Urinary bladder (tissue), 4 donors: ENCODE data around the gene PDE3A. TPM values are rescaled to one million over a fixed set of nuclear protein-coding genes. Genes with fewer than 3 reads are reported as not detected.

ENCODE experiments used
- DNase-seq: peaks from one replicate; pipeline ENCODE4 v3.0.0-alpha.2; 2015; ENCODE audit errors: extremely low spot score
- H3K27ac ChIP-seq: one replicate; pipeline ENCODE4 v1.5.1; 2013; ENCODE audit warnings: low read depth, mild to moderate bottlenecking, moderate library complexity
- H3K36me3 ChIP-seq: one replicate; pipeline ENCODE4 v1.6.1; 2013; ENCODE audit warnings: mild to moderate bottlenecking, moderate library complexity; ENCODE audit not compliant: insufficient read depth
- H3K4me1 ChIP-seq: one replicate; pipeline ENCODE4 v1.6.1; 2013; ENCODE audit warnings: mild to moderate bottlenecking, moderate library complexity; ENCODE audit not compliant: insufficient read depth
- H3K4me3 ChIP-seq: one replicate; pipeline ENCODE4 v1.5.1; 2013; ENCODE audit warnings: low read depth, low read length
- WGBS: extraction: QIAGEN DNeasy Blood & Tissue Kit; methylation state at CpG from one replicate; pipeline ENCODE4 v1.1.7; 2013; 5-methylcytosine and 5-hydroxymethylcytosine counted together
- polyA plus RNA-seq: library from polyadenylated mRNA; stranded (reverse); fragments of 200-250 nt; gene quantifications from one replicate; pipeline ENCODE4 v1.2.3, GENCODE V29; 2013
- total RNA-seq: library from RNA; depleted of rRNA; stranded (reverse); fragments of >200 nt; gene quantifications from one replicate; pipeline ENCODE4 v1.2.3, GENCODE V29; 2014
- donor health status: healthy with polysubstance abuse.
- donor health status: healthy.

The PDE3A gene
- total and polyA plus RNA-seq, 2 donors: 3.8 to 63.7 TPM

GRCh38 chr12:20366776-20367409, 1.4 kb upstream of the PDE3A start:
- H3K4me1 ChIP-seq: no peaks in the 10 kb centered on the region
- no peaks in the 10 kb centered on the region for H3K36me3 ChIP-seq
- no peak overlapping the region for H3K27ac ChIP-seq
- 93% methylated on average over 2 of the region's 2 CpGs for WGBS
- DNase-seq: no peak
- H3K4me3 ChIP-seq: no peak overlapping the region

GRCh38 chr12:20367583-20368113, 689 bp upstream of the PDE3A start:
- no peak for DNase-seq
- 22% methylated on average over 3 of the region's 3 CpGs for WGBS

GRCh38 chr12:20368651-20369304, 441 bp downstream of the PDE3A start:
- H3K27ac ChIP-seq: peak overlapping the region; percentile 46
- H3K4me1 ChIP-seq: no peaks in the 10 kb centered on the region
- under 1% methylated on average over 50 of the region's 50 CpGs for WGBS
- no peak for DNase-seq
- H3K36me3 ChIP-seq: no peaks in the 10 kb centered on the region
- H3K4me3 ChIP-seq: peak overlapping the region; percentile 61

More at GRCh38 chr12:20367583-20368113, 689 bp upstream of the PDE3A start:
- no peaks in the 10 kb centered on the region for H3K36me3 ChIP-seq
- H3K4me3 ChIP-seq: peak overlapping the region; percentile 61
- no peaks in the 10 kb centered on the region for H3K4me1 ChIP-seq
- H3K27ac ChIP-seq: no peak overlapping the region

GRCh38 chr12:20369305-20370013, 1.1 kb downstream of the PDE3A start:
- under 1% methylated on average over 63 of the region's 63 CpGs for WGBS
- Histone ChIP-seq H3K4me3 (peak overlapping the region; percentile 61), H3K4me1 (no peaks in the 10 kb centered on the region), H3K36me3 (no peaks in the 10 kb centered on the region), H3K27ac (peak overlapping the region; percentile 14)
- no peak for DNase-seq

GRCh38 chr12:20370014-20370386, 1.7 kb downstream of the PDE3A start:
- WGBS: 2% methylated on average over 21 of the region's 21 CpGs
- Histone ChIP-seq H3K27ac (no peak overlapping the region), H3K4me1 (no peaks in the 10 kb centered on the region), H3K4me3 (peak overlapping the region; percentile 61), H3K36me3 (no peaks in the 10 kb centered on the region)
- DNase-seq: no peak

GRCh38 chr12:20370866-20371519, 2.7 kb downstream of the PDE3A start:
- no peak for DNase-seq
- Histone ChIP-seq H3K4me3 (no peak overlapping the region), H3K27ac (no peak overlapping the region), H3K36me3 (no peaks in the 10 kb centered on the region), H3K4me1 (no peaks in the 10 kb centered on the region)
- 52% methylated on average over 5 of the region's 5 CpGs for WGBS

- Histone ChIP-seq H3K36me3 (no peaks in the 10 kb centered on the region), H3K4me3 (no peak overlapping the region), H3K27ac (no peak overlapping the region), H3K4me1 (no peaks in the 10 kb centered on the region)
- WGBS: 79% methylated on average over 3 of the region's 3 CpGs
- no peak for DNase-seq
Measured at GRCh38 chr12:20372326-20373096, 4.2 kb downstream of the PDE3A start.

GRCh38 chr12:20374795-20375194, 6.5 kb downstream of the PDE3A start:
- H3K4me1 ChIP-seq: no peaks in the 10 kb centered on the region
- WGBS: 79% methylated on average over 3 of the region's 3 CpGs

GRCh38 chr12:20375560-20375959, 7.2 kb downstream of the PDE3A start:
- no peak for DNase-seq
- Histone ChIP-seq H3K36me3 (no peaks in the 10 kb centered on the region), H3K27ac (no peak overlapping the region), H3K4me1 (no peaks in the 10 kb centered on the region), H3K4me3 (no peak overlapping the region)

More at GRCh38 chr12:20374795-20375194, 6.5 kb downstream of the PDE3A start:
- DNase-seq: no peak
- Histone ChIP-seq H3K36me3 (no peaks in the 10 kb centered on the region), H3K27ac (no peak overlapping the region), H3K4me3 (no peak overlapping the region)

- no peak overlapping the region for H3K27ac ChIP-seq
- no peaks in the 10 kb centered on the region for H3K4me1 ChIP-seq
Measured at GRCh38 chr12:20376984-20377383, 8.6 kb downstream of the PDE3A start.

GRCh38 chr12:20377750-20378149, 9.4 kb downstream of the PDE3A start:
- Histone ChIP-seq H3K36me3 (no peaks in the 10 kb centered on the region), H3K4me3 (no peak overlapping the region), H3K4me1 (no peaks in the 10 kb centered on the region), H3K27ac (no peak overlapping the region)
- no peak for DNase-seq

More at GRCh38 chr12:20376984-20377383, 8.6 kb downstream of the PDE3A start:
- no peak overlapping the region for H3K4me3 ChIP-seq
- whole genome bisulfite sequencing: 91% methylated on average over 1 of the region's 1 CpG
- no peaks in the 10 kb centered on the region for H3K36me3 ChIP-seq
- DNase-seq: no peak

- Histone ChIP-seq H3K36me3 (no peaks in the 10 kb centered on the region), H3K27ac (no peak overlapping the region), H3K4me3 (no peak overlapping the region), H3K4me1 (no peaks in the 10 kb centered on the region)
- no peak for DNase-seq
- 64% methylated on average over 2 of the region's 2 CpGs for WGBS
Measured at GRCh38 chr12:20382117-20382516, 13.8 kb downstream of the PDE3A start.

GRCh38 chr12:20383612-20384011, 15.3 kb downstream of the PDE3A start:
- Histone ChIP-seq H3K4me3 (no peak overlapping the region), H3K36me3 (no peaks in the 10 kb centered on the region), H3K27ac (no peak overlapping the region), H3K4me1 (no peaks in the 10 kb centered on the region)
- 87% methylated on average over 2 of the region's 2 CpGs for WGBS
- no peak for DNase-seq
